ENCODE data around the gene SH3BP5.

DNA sequence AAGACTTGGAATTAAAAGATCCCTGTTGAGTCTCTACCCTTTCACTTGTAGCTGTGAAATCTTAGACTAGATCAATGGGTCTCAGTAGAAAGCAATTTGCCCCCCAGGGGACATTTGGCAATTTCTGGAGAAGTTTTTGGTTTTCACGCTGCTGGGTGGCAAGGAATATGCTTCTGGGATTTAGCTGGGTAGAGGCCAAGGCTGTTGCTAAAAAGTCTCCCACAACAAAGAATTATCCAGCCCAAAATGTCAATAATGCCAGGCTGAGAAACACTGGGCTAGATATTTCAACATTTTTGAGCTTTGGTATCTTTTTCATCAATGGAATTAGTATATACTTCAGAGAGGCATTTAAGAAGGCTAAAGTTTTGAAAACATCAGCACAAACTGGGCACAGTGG is 117.6 kb downstream of the SH3BP5 start:
- TF ChIP-seq POLR2A (IDR thresholded peaks at IDR 0.05) (no peak), CTCF (IDR thresholded peaks at IDR 0.05) (no peak)
